SK-N-MC (cell line): ENCODE results near the gene KCNK3.

Source experiments
- EZH2 ChIP-seq: fragments of 200-600 bp; sonication (generic); IDR thresholded peaks from one replicate; pipeline ENCODE4 v1.6.1; 2017; ENCODE audit warnings: antibody characterized with exemption
- POLR2AphosphoS5 ChIP-seq: IDR thresholded peaks from 2 replicates; pipeline ENCODE4 v1.6.1; 2012; ENCODE audit warnings: mild to moderate bottlenecking, low read depth, low read length, borderline replicate concordance

- TF ChIP-seq EZH2 (no peak), POLR2AphosphoS5 (no peak)
Measured at GRCh38 chr2:26707747-26708146, 15.2 kb downstream of the KCNK3 start.
